Neuron (in vitro differentiated cells): Measurements from ENCODE around the gene SLMAP.
"Not testable (repeated sequence)": the region's sequence is repeated elsewhere in the genome, so short reads cannot be mapped to it uniquely, and the experiment has no call there.

Experiments used
- H2AFZ ChIP-seq: one replicate; pipeline ENCODE4 v1.6.1; 2013; ENCODE audit warnings: low read depth, mild to moderate bottlenecking, inconsistent platforms, low read length, moderate library complexity
- H3K27me3 ChIP-seq: one replicate; pipeline ENCODE4 v1.6.1; 2013; ENCODE audit warnings: low read length; ENCODE audit not compliant: insufficient read depth
- H3K36me3 ChIP-seq: one replicate; pipeline ENCODE4 v1.6.1; 2013; ENCODE audit warnings: low read length; ENCODE audit not compliant: insufficient read depth
- H3K4me1 ChIP-seq: one replicate; pipeline ENCODE4 v1.6.1; 2013; ENCODE audit warnings: low read length; ENCODE audit not compliant: insufficient read depth
- H3K4me3 ChIP-seq: 2 replicates; pipeline ENCODE4 v1.5.1; 2013; ENCODE audit warnings: mild to moderate bottlenecking, low read length, moderate library complexity
- H3K9me3 ChIP-seq: one replicate; pipeline ENCODE4 v1.6.1; 2013; ENCODE audit warnings: low read length

The SLMAP gene

DNA sequence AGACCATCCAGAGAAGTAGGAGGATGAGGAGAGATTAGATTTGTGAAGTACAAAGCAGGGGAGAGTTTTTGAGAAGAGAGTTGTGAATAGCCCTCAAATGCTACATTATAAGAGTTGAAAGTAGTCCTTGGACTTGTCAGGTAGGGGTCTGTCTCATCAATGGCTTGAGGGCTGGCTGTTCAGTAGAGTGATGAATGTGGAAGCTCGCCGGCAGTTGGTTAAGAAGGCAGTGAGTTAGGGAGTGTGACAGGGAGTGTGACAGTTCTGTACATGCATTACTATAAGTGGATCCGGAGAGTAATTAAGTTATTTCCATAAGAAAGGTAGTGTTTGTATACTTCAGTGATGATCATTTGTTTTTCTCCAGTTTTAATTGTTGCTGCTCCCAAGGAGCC is 32.5 kb downstream of the SLMAP start:
- Histone ChIP-seq H3K27me3 (no peaks in the 10 kb centered on the region), H3K4me3 (no peak overlapping the region), H3K4me1 (no peaks in the 10 kb centered on the region), H3K36me3 (no peaks in the 10 kb centered on the region), H3K9me3 (no peaks in the 10 kb centered on the region), H2AFZ (no peak overlapping the region)

DNA sequence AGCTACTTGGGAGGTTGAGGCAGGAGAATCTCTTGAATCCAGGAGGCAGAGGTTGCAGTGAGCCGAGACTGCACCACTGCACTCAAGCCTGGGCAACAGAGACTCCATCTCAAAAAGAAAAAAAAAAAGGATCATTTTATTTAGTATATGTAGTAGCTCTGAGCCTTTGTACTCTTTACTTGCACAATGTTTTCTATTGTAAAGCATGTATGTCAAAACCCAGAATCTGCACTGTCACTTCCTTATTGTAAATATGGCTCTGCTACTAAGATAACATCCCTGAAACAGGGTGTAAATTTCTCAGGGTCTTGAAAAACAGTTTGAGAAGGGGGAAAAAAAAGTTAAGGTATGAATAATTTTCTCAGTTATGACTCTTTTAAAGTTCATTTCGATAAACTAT is 35.1 kb downstream of the SLMAP start:
- H2AFZ ChIP-seq = no peak overlapping the region

DNA sequence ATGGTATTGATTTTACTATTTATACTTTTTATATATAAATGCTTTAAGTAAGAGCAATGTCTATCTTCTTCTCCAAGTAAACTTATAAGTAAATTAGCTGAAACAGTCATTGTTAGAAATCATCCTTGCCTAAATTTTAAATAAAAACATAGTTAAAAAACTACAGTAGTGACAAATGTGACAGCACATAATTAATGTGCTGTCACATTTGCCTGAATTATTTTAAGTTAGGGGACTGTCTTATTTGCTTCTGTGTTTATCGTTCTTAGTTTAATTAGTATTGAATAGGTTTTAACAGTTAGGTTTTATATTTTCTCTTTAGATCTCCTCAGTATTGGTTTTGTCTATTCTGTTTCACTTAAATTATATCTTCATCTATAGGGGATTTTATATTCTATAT is 36.1 kb downstream of the SLMAP start:
- no peaks in the 10 kb centered on the region for H3K9me3 ChIP-seq
- no peaks in the 10 kb centered on the region for H3K36me3 ChIP-seq
- H3K27me3 ChIP-seq = no peaks in the 10 kb centered on the region
- no peak overlapping the region for H2AFZ ChIP-seq
- no peak overlapping the region for H3K4me3 ChIP-seq
- no peaks in the 10 kb centered on the region for H3K4me1 ChIP-seq

More for the DNA sequence above, 35.1 kb downstream of the SLMAP start:
- H3K4me1 ChIP-seq = no peaks in the 10 kb centered on the region
- no peak overlapping the region for H3K4me3 ChIP-seq
- H3K9me3 ChIP-seq = no peaks in the 10 kb centered on the region
- H3K27me3 ChIP-seq = no peaks in the 10 kb centered on the region
- H3K36me3 ChIP-seq = no peaks in the 10 kb centered on the region

GRCh38 chr3:57793737-57794187 is 37.7 kb downstream of the SLMAP start:
- H2AFZ ChIP-seq = no peak overlapping the region
- H3K27me3 ChIP-seq = no peaks in the 10 kb centered on the region
- no peaks in the 10 kb centered on the region for H3K9me3 ChIP-seq
- no peaks in the 10 kb centered on the region for H3K36me3 ChIP-seq
- no peak overlapping the region for H3K4me3 ChIP-seq
- H3K4me1 ChIP-seq = no peaks in the 10 kb centered on the region

GRCh38 chr3:57794501-57794900 is 38.4 kb downstream of the SLMAP start:
- no peaks in the 10 kb centered on the region for H3K36me3 ChIP-seq
- H2AFZ ChIP-seq = no peak overlapping the region
- H3K9me3 ChIP-seq = no peaks in the 10 kb centered on the region
- H3K4me3 ChIP-seq = no peak overlapping the region
- no peaks in the 10 kb centered on the region for H3K27me3 ChIP-seq
- no peaks in the 10 kb centered on the region for H3K4me1 ChIP-seq

DNA sequence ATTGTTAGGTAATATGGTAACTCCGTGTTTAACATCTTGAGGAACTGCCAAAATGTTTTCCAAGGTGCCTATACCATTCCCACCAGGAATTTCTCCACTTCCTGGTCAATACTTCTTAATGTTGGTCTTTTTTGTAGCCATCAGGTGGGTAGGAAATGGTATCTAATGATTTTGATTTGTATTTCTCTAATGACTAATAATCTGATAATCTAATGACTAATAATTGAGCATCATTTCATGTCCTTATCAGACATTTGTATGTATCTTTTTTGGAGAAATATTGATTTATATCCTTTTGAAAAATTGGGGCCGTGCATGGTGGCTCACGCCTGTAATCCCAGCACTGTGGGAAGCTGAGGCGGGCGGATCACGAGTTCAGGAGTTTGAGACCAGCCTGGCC is 38.8 kb downstream of the SLMAP start:
- H3K4me3 ChIP-seq = no peak overlapping the region
- H3K9me3 ChIP-seq = no peaks in the 10 kb centered on the region
- H3K4me1 ChIP-seq = no peaks in the 10 kb centered on the region
- H3K36me3 ChIP-seq = no peaks in the 10 kb centered on the region
- H2AFZ ChIP-seq = no peak overlapping the region
- H3K27me3 ChIP-seq = no peaks in the 10 kb centered on the region

DNA sequence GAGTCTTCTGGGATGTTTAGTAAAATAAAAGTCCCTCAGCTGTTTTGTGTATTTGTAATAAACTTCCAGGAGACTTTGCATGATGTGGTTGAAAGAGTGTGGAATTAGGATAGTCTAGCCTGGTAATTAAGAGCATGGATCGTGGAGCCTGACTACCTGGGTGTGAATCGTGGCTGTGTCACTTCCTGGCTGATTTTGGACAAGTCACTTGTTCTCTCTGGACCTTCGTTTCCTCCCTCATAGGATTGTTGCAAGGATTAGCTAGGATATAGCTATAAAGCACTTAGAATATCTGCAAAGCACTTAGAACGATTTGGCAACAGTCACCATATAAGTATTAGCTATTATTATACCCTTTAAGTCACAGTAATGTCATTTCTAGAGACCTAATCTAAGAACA is 40.2 kb downstream of the SLMAP start:
- Histone ChIP-seq H3K27me3 (no peaks in the 10 kb centered on the region), H3K9me3 (no peaks in the 10 kb centered on the region), H3K36me3 (no peaks in the 10 kb centered on the region)

GRCh38 chr3:57797701-57798487 is 41.8 kb downstream of the SLMAP start:
- H3K27me3 ChIP-seq = no peaks in the 10 kb centered on the region
- no peaks in the 10 kb centered on the region for H3K4me1 ChIP-seq
- H3K36me3 ChIP-seq = no peaks in the 10 kb centered on the region
- H3K9me3 ChIP-seq = no peaks in the 10 kb centered on the region
- H3K4me3 ChIP-seq = no peak overlapping the region
- H2AFZ ChIP-seq = no peak overlapping the region

More for the DNA sequence above, 40.2 kb downstream of the SLMAP start:
- Histone ChIP-seq H3K4me1 (no peaks in the 10 kb centered on the region), H3K4me3 (no peak overlapping the region), H2AFZ (no peak overlapping the region)

- H2AFZ ChIP-seq = no peak overlapping the region
- H3K27me3 ChIP-seq = no peaks in the 10 kb centered on the region
- H3K36me3 ChIP-seq = no peaks in the 10 kb centered on the region
- H3K4me1 ChIP-seq = no peaks in the 10 kb centered on the region
- no peaks in the 10 kb centered on the region for H3K9me3 ChIP-seq
- H3K4me3 ChIP-seq = no peak overlapping the region
Observed at GRCh38 chr3:57803647-57804081, 47.6 kb downstream of the SLMAP start.

- H3K9me3 ChIP-seq = no peaks in the 10 kb centered on the region
- H3K4me1 ChIP-seq = no peaks in the 10 kb centered on the region
- no peak overlapping the region for H2AFZ ChIP-seq
- H3K27me3 ChIP-seq = no peaks in the 10 kb centered on the region
- no peaks in the 10 kb centered on the region for H3K36me3 ChIP-seq
- H3K4me3 ChIP-seq = no peak overlapping the region
Observed at GRCh38 chr3:57805266-57805665, 49.2 kb downstream of the SLMAP start.

GRCh38 chr3:57805674-57806073 is 49.6 kb downstream of the SLMAP start:
- Histone ChIP-seq H3K4me3 (no peak overlapping the region), H3K9me3 (no peaks in the 10 kb centered on the region), H3K36me3 (no peaks in the 10 kb centered on the region), H2AFZ (no peak overlapping the region), H3K4me1 (no peaks in the 10 kb centered on the region), H3K27me3 (no peaks in the 10 kb centered on the region)

- H3K27me3 ChIP-seq, H3K4me3 ChIP-seq, H2AFZ ChIP-seq, H3K4me1 ChIP-seq, H3K36me3 ChIP-seq, H3K9me3 ChIP-seq: not testable (repeated sequence)
Observed at GRCh38 chr3:57806195-57806594, 50.1 kb downstream of the SLMAP start.

DNA sequence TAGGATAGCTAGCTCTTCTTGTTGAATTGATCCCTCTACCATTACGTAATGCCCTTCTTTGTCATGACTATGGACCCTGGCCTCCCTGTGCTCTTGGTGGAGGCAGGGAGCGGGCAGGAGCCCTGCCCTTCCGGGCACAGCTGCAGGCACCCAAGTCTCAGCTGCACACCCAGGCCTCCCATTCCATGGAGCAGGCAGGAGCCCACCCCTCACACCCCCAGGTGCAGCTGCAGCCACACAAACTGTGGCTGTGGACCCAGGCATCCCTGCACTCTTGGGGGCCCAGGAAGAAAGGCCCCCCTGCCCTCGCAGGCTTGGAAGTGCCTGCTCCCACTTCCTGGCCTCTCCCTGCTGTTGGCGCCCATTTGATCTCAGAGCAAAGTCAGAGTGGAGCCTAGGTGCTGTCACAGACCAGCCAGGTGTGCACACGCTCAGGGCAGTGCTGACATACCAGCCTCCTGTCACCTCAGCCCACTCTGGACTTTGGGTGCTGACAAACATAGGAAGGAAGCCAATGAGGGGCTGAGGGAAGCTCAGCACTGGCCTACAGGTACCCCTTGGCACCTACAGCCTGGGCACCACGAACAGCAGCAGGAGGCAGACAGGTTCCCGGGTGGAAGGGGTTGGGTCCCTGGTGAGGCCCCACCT is 53.0 kb downstream of the SLMAP start:
- no peaks in the 10 kb centered on the region for H3K27me3 ChIP-seq
- H2AFZ ChIP-seq = no peak overlapping the region
- no peaks in the 10 kb centered on the region for H3K4me1 ChIP-seq
- no peak overlapping the region for H3K4me3 ChIP-seq
- no peaks in the 10 kb centered on the region for H3K9me3 ChIP-seq
- H3K36me3 ChIP-seq = no peaks in the 10 kb centered on the region
